Caco-2 (cell line): ENCODE results near the gene SLC15A1. TPM values are rescaled to one million over a fixed set of nuclear protein-coding genes. Genes with fewer than 3 reads are reported as not detected.

Experiments
- BruUV-seq: library from RNA; stranded (reverse); fragments of 400-500 nt; replicated peaks from 2 replicates; lab custom pipeline; 2021; lab: Mats Ljungman, UMichigan
- CTCF ChIA-PET: fragments of 300-600 bp; sonication (Branson Sonifier 250); formaldehyde crosslinking; loops from one replicate; lab custom pipeline; 2022; ENCODE audit warnings: antibody characterized with exemption; lab: Charles Lee
- POLR2A ChIA-PET: fragments of 300-600 bp; sonication (Branson Sonifier 250); formaldehyde crosslinking; loops from one replicate; lab custom pipeline; 2022; ENCODE audit warnings: antibody characterized with exemption; lab: Charles Lee
- DNase-seq, 2 experiments: peaks; one replicate each; pipeline versions ENCODE4 v3.0.0 to v3.0.0-alpha.2; 2020 to 2022
- H3K27me3 ChIP-seq: replicated peaks from 2 replicates; pipeline ENCODE4 v1.6.0; 2011; ENCODE audit warnings: low read length; ENCODE audit not compliant: control insufficient read depth, insufficient read depth
- H3K36me3 ChIP-seq: 2 replicates; pipeline ENCODE4 v1.5.1; 2011; ENCODE audit warnings: low read length; ENCODE audit not compliant: control insufficient read depth, insufficient read depth
- H3K4me1 ChIP-seq: fragments of 250-450 bp; sonication (Bioruptor Pico); 2 replicates; pipeline ENCODE4 v1.5.1; 2020; ENCODE audit warnings: mild to moderate bottlenecking
- H3K4me3 ChIP-seq: 2 replicates; pipeline ENCODE4 v1.5.1; 2011; ENCODE audit warnings: low read depth, mild to moderate bottlenecking, control low read depth, low read length
- H3K9me3 ChIP-seq: fragments of 250-450 bp; sonication (Bioruptor Pico); 2 replicates; pipeline ENCODE4 v1.5.1; 2020; ENCODE audit warnings: mild to moderate bottlenecking, moderate library complexity
- H3K27ac Mint-ChIP-seq: one replicate; pipeline ENCODE4 v1.8.0; 2022; ENCODE audit warnings: mixed read lengths; ENCODE audit not compliant: unreplicated experiment
- H3K27me3 Mint-ChIP-seq: one replicate; pipeline ENCODE4 v1.8.0; 2022; ENCODE audit warnings: mixed read lengths; ENCODE audit not compliant: insufficient read depth, unreplicated experiment
- H3K36me3 Mint-ChIP-seq: one replicate; pipeline ENCODE4 v1.8.0; 2022; ENCODE audit warnings: mild to moderate bottlenecking, mixed read lengths; ENCODE audit not compliant: insufficient read depth, unreplicated experiment
- H3K4me1 Mint-ChIP-seq: one replicate; pipeline ENCODE4 v1.8.0; 2022; ENCODE audit warnings: low read depth, mixed read lengths; ENCODE audit not compliant: unreplicated experiment
- H3K4me3 Mint-ChIP-seq: one replicate; pipeline ENCODE4 v1.8.0; 2022; ENCODE audit warnings: mild to moderate bottlenecking, moderate library complexity, mixed read lengths; ENCODE audit not compliant: unreplicated experiment
- H3K9me3 Mint-ChIP-seq: one replicate; pipeline ENCODE4 v1.8.0; 2022; ENCODE audit warnings: mixed read lengths; ENCODE audit not compliant: unreplicated experiment
- intact Hi-C: fragments of 100-400 bp; cut with micrococcal nuclease; formaldehyde crosslinking; loops from one replicate; pipeline ENCODE4 v1.10.0; 2022; ENCODE audit not compliant: unreplicated experiment
- total RNA-seq: library from RNA; stranded (reverse); gene quantifications from 2 replicates; pipeline ENCODE4 v1.2.3, GENCODE V29; 2022
- TF ChIP-seq, protein P1 (sequence below), 2 experiments: fragments of 200-600 bp in 1 of 2; IDR thresholded peaks; 1 replicate in 1 of 2; 2 replicates in 1 of 2; pipeline versions ENCODE4 v1.5.1 to v1.8.0; 2011 to 2022; ENCODE audit warnings: antibody characterized with exemption in 1 of 2, control low read depth in 1 of 2, inconsistent platforms in 1 of 2, low read depth in 1 of 2, low read length in 1 of 2, mild to moderate bottlenecking in 1 of 2, moderate library complexity in 1 of 2; ENCODE audit not compliant: insufficient read depth in 1 of 2, severe bottlenecking in 1 of 2, unreplicated experiment in 1 of 2

SLC15A1 gene
- total RNA-seq, 1 experiment from 2014 or later = 12.3 TPM

- H3K4me1 ChIP-seq = no peaks in the 10 kb centered on the region
- Mint-ChIP-seq H3K27me3 (no peaks in the 10 kb centered on the region), H3K4me1 (peaks cover 7% of the 10 kb centered on the region), H3K27ac (no peak overlapping the region), H3K4me3 (no peak overlapping the region), H3K9me3 (no peaks in the 10 kb centered on the region), H3K36me3 (no peaks in the 10 kb centered on the region)
- POLR2A ChIA-PET = no interaction called here
- BruUV-seq = no TSS peak
- TF ChIP-seq, protein P1, sequence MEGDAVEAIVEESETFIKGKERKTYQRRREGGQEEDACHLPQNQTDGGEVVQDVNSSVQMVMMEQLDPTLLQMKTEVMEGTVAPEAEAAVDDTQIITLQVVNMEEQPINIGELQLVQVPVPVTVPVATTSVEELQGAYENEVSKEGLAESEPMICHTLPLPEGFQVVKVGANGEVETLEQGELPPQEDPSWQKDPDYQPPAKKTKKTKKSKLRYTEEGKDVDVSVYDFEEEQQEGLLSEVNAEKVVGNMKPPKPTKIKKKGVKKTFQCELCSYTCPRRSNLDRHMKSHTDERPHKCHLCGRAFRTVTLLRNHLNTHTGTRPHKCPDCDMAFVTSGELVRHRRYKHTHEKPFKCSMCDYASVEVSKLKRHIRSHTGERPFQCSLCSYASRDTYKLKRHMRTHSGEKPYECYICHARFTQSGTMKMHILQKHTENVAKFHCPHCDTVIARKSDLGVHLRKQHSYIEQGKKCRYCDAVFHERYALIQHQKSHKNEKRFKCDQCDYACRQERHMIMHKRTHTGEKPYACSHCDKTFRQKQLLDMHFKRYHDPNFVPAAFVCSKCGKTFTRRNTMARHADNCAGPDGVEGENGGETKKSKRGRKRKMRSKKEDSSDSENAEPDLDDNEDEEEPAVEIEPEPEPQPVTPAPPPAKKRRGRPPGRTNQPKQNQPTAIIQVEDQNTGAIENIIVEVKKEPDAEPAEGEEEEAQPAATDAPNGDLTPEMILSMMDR (IDR thresholded peaks at IDR 0.05; ENCODE audit: insufficient read depth in 1 of 2, low read depth in 1 of 2, low read length in 1 of 2, severe bottlenecking in 1 of 2, unreplicated experiment in 1 of 2) = no peak
- intact Hi-C loops = no loop called here
- CTCF ChIA-PET = interaction anchor here (1.0 kb wide), 1 partner anchor 239 kb away, joined by 3 read pairs; no protein-coding TSS in a partner anchor
- no peak overlapping the region for H3K4me3 ChIP-seq
- DNase-seq = no peak
- no peaks in the 10 kb centered on the region for H3K9me3 ChIP-seq
- H3K36me3 ChIP-seq = no peaks in the 10 kb centered on the region
- H3K27me3 ChIP-seq = no peaks in the 10 kb centered on the region
Observed at GRCh38 chr13:98685146-98685545, 67.3 kb downstream of the SLC15A1 start.

GRCh38 chr13:98681049-98681448, 71.4 kb downstream of the SLC15A1 start:
- Histone ChIP-seq H3K9me3 (no peaks in the 10 kb centered on the region), H3K4me1 (no peaks in the 10 kb centered on the region), H3K4me3 (no peak overlapping the region), H3K27me3 (no peaks in the 10 kb centered on the region), H3K36me3 (no peaks in the 10 kb centered on the region)
- peaks cover 7% of the 10 kb centered on the region for H3K4me1 Mint-ChIP-seq
- H3K36me3 Mint-ChIP-seq = no peaks in the 10 kb centered on the region
- ChIA-PET CTCF (no interaction called here), POLR2A (no interaction called here)
- H3K27ac Mint-ChIP-seq = no peak overlapping the region
- TF ChIP-seq, protein P1 (IDR thresholded peaks at IDR 0.05; ENCODE audit: insufficient read depth in 1 of 2, low read depth in 1 of 2, low read length in 1 of 2, severe bottlenecking in 1 of 2, unreplicated experiment in 1 of 2) = no peak
- no TSS peak for BruUV-seq
- no peaks in the 10 kb centered on the region for H3K27me3 Mint-ChIP-seq
- DNase-seq = no peak
- H3K4me3 Mint-ChIP-seq = no peak overlapping the region
- intact Hi-C loops = no loop called here
- no peaks in the 10 kb centered on the region for H3K9me3 Mint-ChIP-seq

- Mint-ChIP-seq H3K4me3 (no peak overlapping the region), H3K4me1 (peaks cover 12% of the 10 kb centered on the region), H3K27me3 (no peaks in the 10 kb centered on the region), H3K27ac (no peak overlapping the region), H3K9me3 (no peaks in the 10 kb centered on the region), H3K36me3 (no peaks in the 10 kb centered on the region)
- Histone ChIP-seq H3K4me1 (no peaks in the 10 kb centered on the region; the same call in 1 of the 2 replicates), H3K4me3 (no peak overlapping the region), H3K27me3 (no peaks in the 10 kb centered on the region), H3K9me3 (no peaks in the 10 kb centered on the region), H3K36me3 (no peaks in the 10 kb centered on the region)
- CTCF ChIA-PET = no interaction called here
- intact Hi-C loops = no loop called here
- POLR2A ChIA-PET = no interaction called here
- no peak for DNase-seq
- TF ChIP-seq, protein P1 (IDR thresholded peaks at IDR 0.05; ENCODE audit: insufficient read depth in 1 of 2, low read depth in 1 of 2, low read length in 1 of 2, severe bottlenecking in 1 of 2, unreplicated experiment in 1 of 2) = no peak
- no TSS peak for BruUV-seq
Observed at GRCh38 chr13:98678741-98679140, 73.7 kb downstream of the SLC15A1 start.
